Measurements from ENCODE around the gene LRRC3. TPM values are rescaled to one million over a fixed set of nuclear protein-coding genes. Genes with fewer than 3 reads are reported as not detected.

Gene LRRC3
- total and polyA plus RNA-seq, 2 of the 8 experiments (the other 6 are each of a cell fraction or from before 2014, with no cell fraction given), result 3.1 to 5.4 TPM

DNA sequence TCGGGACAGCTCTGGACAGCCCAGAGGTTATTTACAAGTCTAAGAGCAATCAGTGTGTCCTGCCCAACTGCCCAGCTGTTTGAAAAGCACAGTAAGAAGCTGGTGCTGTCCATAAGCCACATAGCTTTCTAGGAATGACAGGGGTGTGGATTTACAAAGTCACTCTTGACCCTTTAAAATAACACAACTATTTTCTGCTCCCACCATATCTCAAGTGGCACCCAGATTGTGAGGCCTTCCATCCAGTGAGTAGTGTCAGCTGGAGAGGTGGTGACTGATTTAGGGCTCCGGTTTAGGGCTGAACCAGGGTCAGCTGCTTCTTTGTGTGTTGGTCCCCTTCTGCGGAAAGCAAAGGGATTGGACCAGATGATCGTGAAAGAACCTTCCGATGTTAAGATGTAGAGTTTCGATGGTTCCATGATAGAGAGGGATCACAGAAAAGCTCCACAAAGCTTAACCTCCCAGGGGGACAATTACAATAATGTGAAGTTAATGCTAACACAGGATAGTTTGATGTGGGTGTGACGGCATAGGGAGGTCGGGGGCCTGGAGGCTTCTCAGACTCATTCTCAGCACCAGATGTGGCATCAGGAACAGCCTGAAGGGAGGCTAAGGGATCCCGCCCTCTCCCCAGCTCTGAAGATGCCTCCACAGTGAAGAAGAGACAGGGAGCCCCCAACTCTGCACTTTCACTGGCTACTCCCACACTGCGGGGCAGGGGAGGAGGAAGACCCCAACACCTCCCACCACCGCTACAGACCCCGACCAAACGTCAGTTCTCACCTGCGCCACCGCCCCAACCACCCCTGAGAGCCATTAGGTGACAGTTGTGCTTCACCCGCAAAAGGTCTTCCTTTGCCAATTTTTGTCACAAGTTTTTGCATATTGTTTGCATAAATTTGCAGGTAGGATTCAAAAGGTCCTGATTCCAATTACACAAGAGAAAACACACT is 40.6 kb downstream of the LRRC3 start (continued):
- TF ChIP-seq RBBP5 (IDR thresholded peaks at IDR 0.05; ENCODE audit: borderline replicate concordance, low read depth, low read length), result no peak
- TF ChIP-seq EZH2 (IDR thresholded peaks at IDR 0.05; ENCODE audit: low read depth, low read length, severe bottlenecking), result no peak
- TF ChIP-seq RFX5 (IDR thresholded peaks at IDR 0.05; ENCODE audit: borderline replicate concordance, low read depth, low read length), result no peak
- no peak for TF ChIP-seq RNF2 (IDR thresholded peaks at IDR 0.05; ENCODE audit: borderline replicate concordance, low read depth, low read length, missing control alignments, poor library complexity, severe bottlenecking)
- no peak for TF ChIP-seq CBX5 (IDR thresholded peaks at IDR 0.05; ENCODE audit: low read depth, low read length)
- TF ChIP-seq NRF1 (IDR thresholded peaks at IDR 0.05; ENCODE audit: low read depth, low read length), result no peak
- TF ChIP-seq, protein P1, sequence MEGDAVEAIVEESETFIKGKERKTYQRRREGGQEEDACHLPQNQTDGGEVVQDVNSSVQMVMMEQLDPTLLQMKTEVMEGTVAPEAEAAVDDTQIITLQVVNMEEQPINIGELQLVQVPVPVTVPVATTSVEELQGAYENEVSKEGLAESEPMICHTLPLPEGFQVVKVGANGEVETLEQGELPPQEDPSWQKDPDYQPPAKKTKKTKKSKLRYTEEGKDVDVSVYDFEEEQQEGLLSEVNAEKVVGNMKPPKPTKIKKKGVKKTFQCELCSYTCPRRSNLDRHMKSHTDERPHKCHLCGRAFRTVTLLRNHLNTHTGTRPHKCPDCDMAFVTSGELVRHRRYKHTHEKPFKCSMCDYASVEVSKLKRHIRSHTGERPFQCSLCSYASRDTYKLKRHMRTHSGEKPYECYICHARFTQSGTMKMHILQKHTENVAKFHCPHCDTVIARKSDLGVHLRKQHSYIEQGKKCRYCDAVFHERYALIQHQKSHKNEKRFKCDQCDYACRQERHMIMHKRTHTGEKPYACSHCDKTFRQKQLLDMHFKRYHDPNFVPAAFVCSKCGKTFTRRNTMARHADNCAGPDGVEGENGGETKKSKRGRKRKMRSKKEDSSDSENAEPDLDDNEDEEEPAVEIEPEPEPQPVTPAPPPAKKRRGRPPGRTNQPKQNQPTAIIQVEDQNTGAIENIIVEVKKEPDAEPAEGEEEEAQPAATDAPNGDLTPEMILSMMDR (IDR thresholded peaks at IDR 0.05; ENCODE audit: control extremely low read depth in 1 of 3, insufficient read depth in 1 of 3, low read depth in 1 of 3, low read length in 3 of 3), result no peak
- TF ChIP-seq RXRA (IDR thresholded peaks at IDR 0.05; ENCODE audit: insufficient read depth, low read depth, low read length), result no peak
- no peak for TF ChIP-seq GTF2F1 (IDR thresholded peaks at IDR 0.05; ENCODE audit: borderline replicate concordance, low read depth, low read length)
- TF ChIP-seq RAD21 (IDR thresholded peaks at IDR 0.05 in 1 of 2, conservative IDR thresholded peaks at IDR 0.05 in 1 of 2; ENCODE audit: low read depth in 2 of 2, low read length in 2 of 2), result no peak

Data from H1 (cell line).